H1 (cell line): ENCODE measurements around the gene RRP12. TPM values are rescaled to one million over a fixed set of nuclear protein-coding genes. Genes with fewer than 3 reads are reported as not detected.

Experiments
- MAFK ChIP-seq: IDR thresholded peaks from 2 replicates; pipeline ENCODE4 v1.6.1; 2012; ENCODE audit warnings: low read depth, mild to moderate bottlenecking, improper control_type of control experiment, low read length
- YY1 ChIP-seq: IDR thresholded peaks from 2 replicates; pipeline ENCODE4 v1.6.1; 2011; ENCODE audit warnings: low read depth, mild to moderate bottlenecking, low read length
- polyA plus RNA-seq, 7 experiments: library from polyadenylated mRNA; depleted of rRNA in 3 of 7; stranded (reverse) in 5 of 7; unstranded in 2 of 7; fragments of >200 nt in 5 of 7; fragments of 200-250 nt in 2 of 7; gene quantifications; 1 replicate in 5 of 7; 2 replicates in 1 of 7; 4 replicates in 1 of 7; pipeline versions ENCODE4 v1.2.1 to v1.2.3, GENCODE V29; 2011 to 2013; ENCODE audit warnings: missing spikeins in 2 of 7, mixed read lengths in 2 of 7
- total RNA-seq: library from RNA; stranded (reverse); fragmentation: NEBNext Ultra II Directional; extraction: Animal tissue kit (Norgen Biotek cat#: 25700); gene quantifications from 2 replicates; pipeline ENCODE4 v1.2.1, GENCODE V29; 2021
- TF ChIP-seq, protein P1 (sequence below), 3 experiments: IDR thresholded peaks; 1 replicate in 2 of 3; 2 replicates in 1 of 3; pipeline versions ENCODE4 v1.5.1 to v1.6.1; 2011; ENCODE audit warnings: low read length in 3 of 3, mild to moderate bottlenecking in 3 of 3, inconsistent platforms in 2 of 3, low read depth in 1 of 3, moderate library complexity in 1 of 3; ENCODE audit not compliant: insufficient read depth in 1 of 3; ENCODE audit errors: control extremely low read depth in 1 of 3
- TF ChIP-seq, protein P2 (sequence below): IDR thresholded peaks from 2 replicates; pipeline ENCODE4 v1.6.1; 2012; ENCODE audit warnings: inconsistent platforms

The RRP12 gene
- total and polyA plus RNA-seq, 2 of the 8 experiments (the other 6 are each of a cell fraction or from before 2014, with no cell fraction given): 21.0 to 65.8 TPM

DNA sequence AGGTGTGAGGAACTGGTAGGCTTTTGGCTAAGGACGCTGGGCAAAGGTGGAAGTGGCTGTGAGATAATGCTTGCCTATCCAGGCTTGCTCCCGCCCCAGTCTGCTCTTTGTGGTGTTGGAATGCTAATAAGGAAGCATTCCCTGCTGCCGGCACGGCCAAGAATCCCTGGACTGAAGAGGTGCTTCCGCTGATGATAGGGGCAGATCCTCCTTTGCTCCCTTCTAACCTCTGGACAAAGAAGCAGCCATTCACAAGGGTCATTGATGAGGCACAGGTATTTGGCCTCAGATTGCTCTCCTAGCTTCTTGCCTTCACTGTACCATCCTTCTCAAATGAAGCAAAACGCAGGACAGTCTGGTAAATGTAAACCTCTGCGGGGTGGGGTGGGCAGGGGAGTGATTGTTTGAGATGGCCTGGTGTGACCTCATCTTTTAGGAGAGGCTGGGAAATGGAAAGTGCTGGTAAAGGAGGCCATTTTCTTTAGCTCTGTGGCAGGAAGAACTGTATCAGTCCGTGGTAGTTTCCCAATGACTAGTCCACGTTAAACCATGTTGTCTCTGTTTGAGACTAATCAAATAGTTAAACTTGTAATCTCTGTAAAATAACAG lies 26.5 kb upstream of the RRP12 start (continued):
- TF ChIP-seq, protein P1, sequence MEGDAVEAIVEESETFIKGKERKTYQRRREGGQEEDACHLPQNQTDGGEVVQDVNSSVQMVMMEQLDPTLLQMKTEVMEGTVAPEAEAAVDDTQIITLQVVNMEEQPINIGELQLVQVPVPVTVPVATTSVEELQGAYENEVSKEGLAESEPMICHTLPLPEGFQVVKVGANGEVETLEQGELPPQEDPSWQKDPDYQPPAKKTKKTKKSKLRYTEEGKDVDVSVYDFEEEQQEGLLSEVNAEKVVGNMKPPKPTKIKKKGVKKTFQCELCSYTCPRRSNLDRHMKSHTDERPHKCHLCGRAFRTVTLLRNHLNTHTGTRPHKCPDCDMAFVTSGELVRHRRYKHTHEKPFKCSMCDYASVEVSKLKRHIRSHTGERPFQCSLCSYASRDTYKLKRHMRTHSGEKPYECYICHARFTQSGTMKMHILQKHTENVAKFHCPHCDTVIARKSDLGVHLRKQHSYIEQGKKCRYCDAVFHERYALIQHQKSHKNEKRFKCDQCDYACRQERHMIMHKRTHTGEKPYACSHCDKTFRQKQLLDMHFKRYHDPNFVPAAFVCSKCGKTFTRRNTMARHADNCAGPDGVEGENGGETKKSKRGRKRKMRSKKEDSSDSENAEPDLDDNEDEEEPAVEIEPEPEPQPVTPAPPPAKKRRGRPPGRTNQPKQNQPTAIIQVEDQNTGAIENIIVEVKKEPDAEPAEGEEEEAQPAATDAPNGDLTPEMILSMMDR (IDR thresholded peaks at IDR 0.05; ENCODE audit: control extremely low read depth in 1 of 3, insufficient read depth in 1 of 3, low read depth in 1 of 3, low read length in 3 of 3): no peak
- TF ChIP-seq MAFK: no peak
- TF ChIP-seq, protein P2, sequence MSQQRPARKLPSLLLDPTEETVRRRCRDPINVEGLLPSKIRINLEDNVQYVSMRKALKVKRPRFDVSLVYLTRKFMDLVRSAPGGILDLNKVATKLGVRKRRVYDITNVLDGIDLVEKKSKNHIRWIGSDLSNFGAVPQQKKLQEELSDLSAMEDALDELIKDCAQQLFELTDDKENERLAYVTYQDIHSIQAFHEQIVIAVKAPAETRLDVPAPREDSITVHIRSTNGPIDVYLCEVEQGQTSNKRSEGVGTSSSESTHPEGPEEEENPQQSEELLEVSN: no peak
- peak; percentile 76; the same call in 1 of the 2 replicates for TF ChIP-seq YY1
